Measurements from ENCODE around the gene GULP1.

DNA sequence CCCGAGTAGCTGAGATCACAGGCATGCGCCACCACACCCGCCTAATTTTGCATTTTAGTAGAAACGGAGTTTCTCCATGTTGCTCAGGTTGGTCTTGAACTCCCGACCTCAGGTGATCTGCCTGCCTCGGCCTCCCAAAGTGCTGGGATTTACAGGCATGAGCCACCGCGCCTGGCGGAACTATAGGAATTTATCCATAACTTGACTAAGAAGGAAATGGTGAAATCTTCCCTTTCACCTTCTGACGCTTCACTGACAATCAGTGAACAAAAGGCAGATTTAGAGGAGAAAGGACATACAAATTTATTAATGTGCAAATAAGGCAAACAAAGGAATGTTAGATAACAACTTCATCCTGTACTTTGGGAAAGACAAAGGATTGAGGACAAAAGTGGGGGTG, 15.4 kb upstream of the GULP1 start:
- TF ChIP-seq CTCF (conservative IDR thresholded peaks at IDR 0.05 in 1 of 2, IDR thresholded peaks at IDR 0.05 in 1 of 2; ENCODE audit: low read depth in 1 of 2, low read length in 2 of 2) (no peak), EZH2 (IDR thresholded peaks at IDR 0.05; ENCODE audit: low read length, missing control alignments) (no peak)
